Upper lobe of left lung (tissue), 6 donors: ENCODE data around the gene PLD2. TPM values are rescaled to one million over a fixed set of nuclear protein-coding genes. Genes with fewer than 3 reads are reported as not detected.

Experiments used
- ATAC-seq, 2 donors: fragments of 200-7000 bp; cut with Tn5 transposase; one replicate each; pipeline ENCODE4 v1.9.1; 2022; ENCODE audit warnings: mild to moderate bottlenecking in 2 of 2, moderate library complexity in 2 of 2; ENCODE audit not compliant: low FRiP score in 2 of 2
- DNase-seq, 2 donors: peaks; one replicate each; pipeline ENCODE4 v3.0.0-alpha.2; 2019 to 2020
- H3K27ac ChIP-seq, 4 donors: fragments of 200-600 bp; sonication (generic); one replicate each; pipeline ENCODE4 v1.5.1; 2016 to 2019
- H3K27me3 ChIP-seq, 4 donors: fragments of 200-600 bp; sonication (generic); one replicate each; pipeline ENCODE4 v1.5.1; 2017 to 2019
- H3K36me3 ChIP-seq, 4 donors: fragments of 200-600 bp; sonication (generic); one replicate each; pipeline ENCODE4 v1.5.1; 2016 to 2019
- H3K4me1 ChIP-seq, 4 donors: fragments of 200-600 bp; sonication (generic); one replicate each; pipeline ENCODE4 v1.5.1; 2018 to 2019
- H3K4me3 ChIP-seq, 4 donors: fragments of 200-600 bp; sonication (generic); one replicate each; pipeline ENCODE4 v1.5.1; 2017 to 2019; ENCODE audit warnings: mild to moderate bottlenecking in 2 of 4, moderate library complexity in 1 of 4
- H3K9me3 ChIP-seq, 4 donors: fragments of 200-600 bp; sonication (generic); one replicate each; pipeline ENCODE4 v1.5.1; 2018 to 2019
- CTCF ChIP-seq, 6 experiments: fragments of 450-650 bp in 4 of 6; fragments of 200-600 bp in 2 of 6; sonication (generic) in 2 of 6; IDR thresholded peaks; one replicate each; pipeline ENCODE4 v1.5.1; 2016 to 2019; ENCODE audit warnings: antibody characterized with exemption in 6 of 6
- EP300 ChIP-seq, 4 donors: sonication (generic); formaldehyde crosslinking; IDR thresholded peaks; one replicate each; pipeline ENCODE4 v1.5.1; 2017; ENCODE audit warnings: antibody characterized with exemption in 4 of 4, control low read depth in 2 of 4
- POLR2A ChIP-seq, 4 donors: fragments of 450-650 bp; IDR thresholded peaks; one replicate each; pipeline ENCODE4 v1.5.1; 2016 to 2017; ENCODE audit warnings: antibody characterized with exemption in 4 of 4, mild to moderate bottlenecking in 2 of 4
- POLR2AphosphoS5 ChIP-seq, 2 donors: sonication (generic); formaldehyde crosslinking; IDR thresholded peaks; one replicate each; pipeline ENCODE4 v1.5.1; 2017; ENCODE audit warnings: antibody characterized with exemption in 2 of 2
- WGBS, 2 donors: methylation state at CpG; one replicate each; pipeline ENCODE4 v1.1.5; 2017 to 2018; 5-methylcytosine and 5-hydroxymethylcytosine counted together
- total RNA-seq, 6 donors: library from RNA; depleted of rRNA in 4 of 6; stranded (reverse); fragments of >200 nt in 4 of 6; gene quantifications; one replicate each; pipeline versions ENCODE4 v1.1.0 to v1.2.1, GENCODE V29; 2016 to 2021
- donor health status: DM: no; HTN: no; CAD: no; lungs with moderate emphysema.
- donor health status: DM: no; HTN: yes; CAD: no; lungs with severe emphysema.

PLD2 gene
- total RNA-seq, 6 donors from 2014 or later, result 15.0 to 51.3 (median 37.6) TPM

- H3K27ac ChIP-seq, result peak overlapping the region; percentile 83 to 97 (median 88)
- peak overlapping the region; percentile 63 to 93 (median 74) for H3K4me3 ChIP-seq
- ATAC-seq (peak in 1 of 2 donors; percentile 20), DNase-seq (peak in 1 of 2 donors; percentile 47)
- H3K27me3 ChIP-seq, result no peaks in the 10 kb centered on the region
- H3K36me3 ChIP-seq, result peaks cover 0 to 7% (median 0%) of the 10 kb centered on the region in 4 donors
- no peak for TF ChIP-seq EP300 (IDR thresholded peaks at IDR 0.05)
- peak in 1 of 2 donors; percentile 74 for TF ChIP-seq POLR2AphosphoS5 (IDR thresholded peaks at IDR 0.05)
- peaks cover 25 to 57% (median 41%) of the 10 kb centered on the region in 4 donors for H3K4me1 ChIP-seq
- WGBS, 2 donors, result 3 to 5% methylated on average over 15 of the region's 15 CpGs
- no peaks in the 10 kb centered on the region for H3K9me3 ChIP-seq
Measured at GRCh38 chr17:4833941-4834680, 27.2 kb downstream of the PLD2 start.

DNA sequence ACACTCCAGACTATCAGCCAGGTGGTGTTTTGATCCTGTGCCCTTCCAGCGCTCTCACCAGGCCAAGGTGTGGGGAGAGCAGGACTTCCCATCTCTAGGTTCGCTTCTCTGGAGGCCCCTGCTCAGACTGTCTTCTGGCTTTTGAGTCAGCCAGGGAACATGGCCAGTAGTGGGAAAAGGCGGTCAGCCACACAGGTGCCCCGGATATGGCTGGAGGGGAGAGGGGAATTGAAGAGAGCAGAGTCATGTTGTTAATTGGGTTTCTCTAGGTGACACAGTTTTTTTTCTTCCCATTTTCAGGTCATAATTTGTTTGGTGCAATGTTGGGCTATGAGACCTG lies 27.7 kb downstream of the PLD2 start:
- no peaks in the 10 kb centered on the region for H3K27me3 ChIP-seq
- no peaks in the 10 kb centered on the region for H3K9me3 ChIP-seq
- H3K4me3 ChIP-seq, result peak overlapping the region in 3 of 4 donors; percentile 63 to 93 (median 79)
- H3K36me3 ChIP-seq, result peaks cover 0 to 7% (median 0%) of the 10 kb centered on the region in 4 donors
- H3K4me1 ChIP-seq, result peaks cover 25 to 61% (median 44%) of the 10 kb centered on the region in 4 donors
- ATAC-seq (no peak), DNase-seq (no peak)
- no peak for TF ChIP-seq CTCF (IDR thresholded peaks at IDR 0.05)
- TF ChIP-seq POLR2AphosphoS5 (IDR thresholded peaks at IDR 0.05), result no peak
- TF ChIP-seq EP300 (IDR thresholded peaks at IDR 0.05), result no peak
- no peak for TF ChIP-seq POLR2A (IDR thresholded peaks at IDR 0.05)
- 53 to 59% methylated on average over 4 of the region's 4 CpGs for WGBS, 2 donors
- peak overlapping the region; percentile 22 to 97 (median 88) for H3K27ac ChIP-seq

GRCh38 chr17:4836221-4836620 lies 29.3 kb downstream of the PLD2 start:
- ATAC-seq, result no peak
- TF ChIP-seq EP300 (IDR thresholded peaks at IDR 0.05) (no peak), CTCF (IDR thresholded peaks at IDR 0.05) (no peak), POLR2AphosphoS5 (IDR thresholded peaks at IDR 0.05) (no peak), POLR2A (IDR thresholded peaks at IDR 0.05) (no peak)
- H3K9me3 ChIP-seq, result no peaks in the 10 kb centered on the region
- H3K4me3 ChIP-seq, result no peak overlapping the region
- peak overlapping the region in 2 of 4 donors; percentile 13 to 97 for H3K27ac ChIP-seq
- H3K36me3 ChIP-seq, result peaks cover 0 to 7% (median 0%) of the 10 kb centered on the region in 4 donors
- no peaks in the 10 kb centered on the region for H3K27me3 ChIP-seq
- H3K4me1 ChIP-seq, result peaks cover 35 to 75% (median 55%) of the 10 kb centered on the region in 4 donors
- DNase-seq, result no peak
- WGBS, 2 donors, result 66 to 77% methylated on average over 4 of the region's 4 CpGs

DNA sequence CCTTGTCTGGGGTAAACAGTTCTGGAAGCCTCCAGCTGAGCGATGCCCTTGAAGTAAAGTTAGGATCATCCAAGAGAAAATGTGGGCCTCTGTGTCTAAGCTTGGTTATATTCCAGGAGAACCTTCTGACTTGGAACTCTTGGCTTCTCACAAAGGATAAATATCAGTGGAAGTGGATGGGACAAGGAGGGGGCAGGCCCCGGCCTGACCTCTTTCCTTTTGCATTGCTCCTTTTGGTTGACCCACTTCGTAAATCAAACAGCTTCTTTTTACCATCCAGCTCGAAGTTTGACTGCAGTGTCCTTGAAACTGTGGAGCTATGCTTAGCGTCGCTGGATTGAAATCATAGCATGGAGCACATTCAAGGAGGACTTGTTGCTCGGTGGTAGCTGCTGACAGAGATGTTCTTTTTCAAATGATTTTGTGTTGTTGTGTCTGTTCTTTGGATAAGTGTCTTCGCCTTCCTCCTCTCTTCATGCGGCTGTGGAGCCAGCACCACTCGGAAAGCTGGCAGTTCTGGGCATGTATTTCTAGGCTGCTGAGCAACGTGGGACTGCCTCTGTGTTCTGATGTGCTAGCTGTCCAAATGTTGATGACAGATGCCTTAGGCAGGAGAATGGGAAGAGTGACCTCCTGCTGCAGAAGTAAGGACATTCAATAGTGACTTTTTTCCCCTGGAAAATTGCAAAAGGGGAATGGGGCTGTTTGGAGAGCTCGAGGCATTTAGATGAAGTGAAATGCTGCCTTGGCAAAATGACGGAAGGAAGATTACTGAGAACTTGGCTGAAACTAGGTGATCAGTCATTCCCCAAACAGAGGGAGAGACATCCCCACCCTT lies 30.7 kb downstream of the PLD2 start:
- H3K4me3 ChIP-seq, result no peak overlapping the region
- DNase-seq (no peak), ATAC-seq (no peak)
- no peaks in the 10 kb centered on the region for H3K9me3 ChIP-seq
- peaks cover 0 to 7% (median 0%) of the 10 kb centered on the region in 4 donors for H3K36me3 ChIP-seq
- no peak for TF ChIP-seq CTCF (IDR thresholded peaks at IDR 0.05)
- TF ChIP-seq POLR2A (IDR thresholded peaks at IDR 0.05), result no peak
- no peak for TF ChIP-seq EP300 (IDR thresholded peaks at IDR 0.05)
- TF ChIP-seq POLR2AphosphoS5 (IDR thresholded peaks at IDR 0.05), result no peak
- 58 to 65% methylated on average over 13 of the region's 13 CpGs for WGBS, 2 donors
- H3K4me1 ChIP-seq, result peaks cover 35 to 81% (median 56%) of the 10 kb centered on the region in 4 donors
- H3K27me3 ChIP-seq, result no peaks in the 10 kb centered on the region
- H3K27ac ChIP-seq, result peak overlapping the region in 2 of 4 donors; percentile 37 to 54

DNA sequence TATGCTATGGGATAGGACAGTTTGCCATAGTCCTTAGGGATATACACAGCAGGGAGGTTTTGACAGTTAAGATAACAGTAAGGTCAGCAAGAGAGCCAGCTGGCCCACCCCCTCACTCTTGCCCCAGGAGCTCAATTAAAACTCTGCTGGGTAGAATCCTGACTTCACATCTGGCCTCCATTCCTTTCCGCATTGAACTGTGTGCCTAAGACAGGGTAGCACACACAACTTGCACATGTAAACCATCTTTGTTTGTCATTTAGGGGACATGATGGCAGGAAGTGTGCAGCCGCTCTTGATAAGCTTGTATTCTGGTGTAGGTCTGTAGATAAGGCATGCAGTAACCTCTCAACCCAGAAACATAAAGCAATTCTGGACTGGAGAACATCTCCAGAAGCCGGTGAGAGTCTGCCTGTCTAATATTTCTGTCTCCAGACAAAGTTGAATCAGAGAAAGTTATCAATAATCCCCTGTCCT lies 31.4 kb downstream of the PLD2 start:
- peak overlapping the region in 2 of 4 donors; percentile 37 to 54 for H3K27ac ChIP-seq
- ATAC-seq, result no peak
- H3K9me3 ChIP-seq, result no peaks in the 10 kb centered on the region
- TF ChIP-seq CTCF (IDR thresholded peaks at IDR 0.05) (no peak), POLR2A (IDR thresholded peaks at IDR 0.05) (no peak), EP300 (IDR thresholded peaks at IDR 0.05) (no peak), POLR2AphosphoS5 (IDR thresholded peaks at IDR 0.05) (no peak)
- H3K4me1 ChIP-seq, result peaks cover 35 to 86% (median 58%) of the 10 kb centered on the region in 4 donors
- H3K27me3 ChIP-seq, result no peaks in the 10 kb centered on the region
- DNase-seq, result no peak
- peaks cover 0 to 7% (median 0%) of the 10 kb centered on the region in 4 donors for H3K36me3 ChIP-seq
- no peak overlapping the region for H3K4me3 ChIP-seq
- WGBS, 2 donors, result 59 to 77% methylated on average over 3 of the region's 3 CpGs
